PC-9 (cell line): ENCODE data around the gene MAN1B1.

Experiments
- EZH2 ChIP-seq: fragments of 200-600 bp; sonication (generic); IDR thresholded peaks from 2 replicates; pipeline ENCODE4 v1.8.0; 2017; ENCODE audit warnings: antibody characterized with exemption, low read depth
- TF ChIP-seq, protein P1 (sequence below): fragments of 200-600 bp; sonication (generic); conservative IDR thresholded peaks from 2 replicates; pipeline ENCODE4 v1.6.1; 2017; ENCODE audit warnings: mixed run types, antibody characterized with exemption, mild to moderate bottlenecking, moderate library complexity

DNA sequence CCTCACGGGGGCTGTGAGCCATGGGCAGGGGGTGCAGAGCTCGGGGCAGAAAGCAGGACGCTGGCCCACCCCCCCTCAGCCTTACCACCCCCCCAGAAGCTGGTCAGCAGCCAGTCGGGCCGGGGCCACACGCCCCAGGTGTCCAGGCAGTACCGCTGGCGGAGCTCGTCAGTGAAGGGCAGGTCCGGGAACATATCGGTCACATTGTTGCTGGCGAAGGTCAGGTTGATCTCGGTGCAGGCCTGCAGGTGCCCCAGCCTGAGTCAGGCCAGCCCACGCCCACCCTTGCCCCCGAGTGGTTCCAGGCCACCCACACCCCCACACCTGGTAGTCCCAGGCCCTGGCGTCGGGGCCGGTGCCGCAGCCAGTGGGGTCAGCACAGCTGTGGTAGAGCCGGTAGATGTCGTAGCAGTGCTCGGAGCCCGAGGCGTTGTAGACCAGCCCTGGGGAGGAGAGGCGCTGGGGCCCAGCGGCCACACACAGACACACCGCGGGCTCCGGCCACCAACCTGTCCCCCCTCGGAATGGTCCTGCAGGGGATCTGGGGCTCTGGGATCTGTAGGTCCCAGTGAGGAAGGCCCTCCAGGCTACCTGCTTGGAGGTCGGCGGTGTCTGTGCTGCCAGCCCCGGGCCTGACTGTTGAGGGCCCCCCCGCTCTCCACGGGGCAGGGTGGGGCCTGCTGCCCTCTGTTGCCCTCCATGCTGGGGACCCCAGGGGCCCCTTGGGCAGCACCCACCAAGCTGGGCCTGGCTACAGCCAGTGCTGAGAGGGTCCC is 25.2 kb downstream of the MAN1B1 start:
- TF ChIP-seq, protein P1, sequence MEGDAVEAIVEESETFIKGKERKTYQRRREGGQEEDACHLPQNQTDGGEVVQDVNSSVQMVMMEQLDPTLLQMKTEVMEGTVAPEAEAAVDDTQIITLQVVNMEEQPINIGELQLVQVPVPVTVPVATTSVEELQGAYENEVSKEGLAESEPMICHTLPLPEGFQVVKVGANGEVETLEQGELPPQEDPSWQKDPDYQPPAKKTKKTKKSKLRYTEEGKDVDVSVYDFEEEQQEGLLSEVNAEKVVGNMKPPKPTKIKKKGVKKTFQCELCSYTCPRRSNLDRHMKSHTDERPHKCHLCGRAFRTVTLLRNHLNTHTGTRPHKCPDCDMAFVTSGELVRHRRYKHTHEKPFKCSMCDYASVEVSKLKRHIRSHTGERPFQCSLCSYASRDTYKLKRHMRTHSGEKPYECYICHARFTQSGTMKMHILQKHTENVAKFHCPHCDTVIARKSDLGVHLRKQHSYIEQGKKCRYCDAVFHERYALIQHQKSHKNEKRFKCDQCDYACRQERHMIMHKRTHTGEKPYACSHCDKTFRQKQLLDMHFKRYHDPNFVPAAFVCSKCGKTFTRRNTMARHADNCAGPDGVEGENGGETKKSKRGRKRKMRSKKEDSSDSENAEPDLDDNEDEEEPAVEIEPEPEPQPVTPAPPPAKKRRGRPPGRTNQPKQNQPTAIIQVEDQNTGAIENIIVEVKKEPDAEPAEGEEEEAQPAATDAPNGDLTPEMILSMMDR = no peak
- TF ChIP-seq EZH2 = no peak
